CD4-positive, alpha-beta T cell (primary cell): Measurements from ENCODE around the gene NAXE. TPM values are rescaled to one million over a fixed set of nuclear protein-coding genes. Genes with fewer than 3 reads are reported as not detected.

Experiments used
- ATAC-seq: fragments of 200-7000 bp; cut with Tn5 transposase; one replicate; pipeline ENCODE4 v1.10.0; 2022; ENCODE audit warnings: mild to moderate bottlenecking; ENCODE audit not compliant: poor library complexity
- CTCF ChIA-PET: fragments of 350-600 bp; sonication (Branson Sonifier 250); formaldehyde crosslinking; loops from one replicate; lab custom pipeline; 2021; ENCODE audit warnings: antibody characterized with exemption, inconsistent platforms; lab: Charles Lee
- POLR2A ChIA-PET: fragments of 350-600 bp; sonication (Branson Sonifier 250); formaldehyde crosslinking; loops from one replicate; lab custom pipeline; 2021; ENCODE audit warnings: antibody characterized with exemption, inconsistent platforms; lab: Charles Lee
- DNase-seq, 14 experiments: peaks; one replicate each; pipeline ENCODE4 v3.0.0-alpha.2; 2013 to 2020; ENCODE audit warnings: mixed read lengths in 2 of 14
- H3K27ac ChIP-seq, 2 donors: one replicate each; pipeline versions ENCODE4 v1.5.1 to v1.7.0; 2013; ENCODE audit warnings: low read length in 2 of 2, low read depth in 1 of 2, mild to moderate bottlenecking in 1 of 2
- H3K27me3 ChIP-seq, 2 experiments: 1 replicate in 1 of 2; 2 replicates in 1 of 2; pipeline versions ENCODE4 v1.6.1 to v1.7.0; 2013; ENCODE audit warnings: low read length in 2 of 2, control low read depth in 1 of 2, mild to moderate bottlenecking in 1 of 2, moderate library complexity in 1 of 2; ENCODE audit not compliant: insufficient read depth in 2 of 2, control insufficient read depth in 1 of 2
- H3K36me3 ChIP-seq: one replicate; pipeline ENCODE4 v1.6.1; 2013; ENCODE audit warnings: low read length, control low read depth; ENCODE audit not compliant: insufficient read depth
- H3K4me1 ChIP-seq: one replicate; pipeline ENCODE4 v1.6.1; 2013; ENCODE audit warnings: low read length, control low read depth; ENCODE audit not compliant: insufficient read depth
- H3K4me3 ChIP-seq: one replicate; pipeline ENCODE4 v1.5.1; 2013; ENCODE audit warnings: mild to moderate bottlenecking, low read length, moderate library complexity
- H3K9me3 ChIP-seq, 2 experiments: 1 replicate in 1 of 2; 2 replicates in 1 of 2; pipeline versions ENCODE4 v1.6.1 to v1.7.0; 2013; ENCODE audit warnings: low read length in 2 of 2, mild to moderate bottlenecking in 2 of 2, control low read depth in 1 of 2, moderate library complexity in 1 of 2; ENCODE audit not compliant: control insufficient read depth in 1 of 2, insufficient read depth in 1 of 2
- H3K27ac Mint-ChIP-seq: one replicate; pipeline ENCODE4 v1.8.0; 2020; ENCODE audit warnings: mixed read lengths
- H3K27me3 Mint-ChIP-seq: one replicate; pipeline ENCODE4 v1.8.0; 2021; ENCODE audit warnings: mixed read lengths
- H3K36me3 Mint-ChIP-seq: one replicate; pipeline ENCODE4 v1.8.0; 2021; ENCODE audit warnings: low read depth, mixed read lengths
- H3K4me1 Mint-ChIP-seq: one replicate; pipeline ENCODE4 v1.8.0; 2021; ENCODE audit warnings: low read depth, mixed read lengths
- H3K4me3 Mint-ChIP-seq: one replicate; pipeline ENCODE4 v1.8.0; 2020; ENCODE audit warnings: mild to moderate bottlenecking, mixed read lengths
- H3K9me3 Mint-ChIP-seq: one replicate; pipeline ENCODE4 v1.8.0; 2020; ENCODE audit warnings: mixed read lengths
- CTCF ChIP-seq: fragments of 200-600 bp; IDR thresholded peaks from one replicate; pipeline ENCODE4 v1.8.0; 2022; ENCODE audit warnings: antibody characterized with exemption, mild to moderate bottlenecking
- intact Hi-C, 2 experiments: fragments of 100-400 bp; cut with DNase I in 1 of 2; cut with micrococcal nuclease in 1 of 2; formaldehyde crosslinking; loops; one replicate each; pipeline versions ENCODE4 v1.15.1 to v1.9.0; 2023 to 2025; cut with DNase I, micrococcal nuclease
- total RNA-seq, 174 experiments: library from RNA in 2 of 174; stranded (reverse) in 2 of 174; gene quantifications; one replicate each; pipeline ENCODE4 v1.2.3 and lab custom pipeline; 2021 to 2026

The NAXE gene
- total RNA-seq, 2 experiments from 2014 or later = 23.3 to 27.8 TPM

- intact Hi-C loops = no loop called here
- H3K9me3 Mint-ChIP-seq = no peaks in the 10 kb centered on the region
- Histone ChIP-seq H3K9me3 (peaks cover 0 to 9% of the 10 kb centered on the region in 2 experiments), H3K27ac (no peak overlapping the region), H3K4me3 (no peak overlapping the region), H3K4me1 (peaks cover 22% of the 10 kb centered on the region), H3K36me3 (no peaks in the 10 kb centered on the region), H3K27me3 (peaks cover 69 to 71% of the 10 kb centered on the region in 2 experiments)
- CTCF ChIA-PET = no interaction called here
- ATAC-seq (no peak), DNase-seq (no peak)
- H3K4me3 Mint-ChIP-seq = no peak overlapping the region
- POLR2A ChIA-PET = no interaction called here
- no peaks in the 10 kb centered on the region for H3K36me3 Mint-ChIP-seq
- no peak for TF ChIP-seq CTCF
- H3K27me3 Mint-ChIP-seq = peaks cover 84% of the 10 kb centered on the region
- no peak overlapping the region for H3K27ac Mint-ChIP-seq
- H3K4me1 Mint-ChIP-seq = peaks cover 22% of the 10 kb centered on the region
These were observed 46.8 kb downstream of the NAXE start for GRCh38 chr1:156638189-156638985.

DNA sequence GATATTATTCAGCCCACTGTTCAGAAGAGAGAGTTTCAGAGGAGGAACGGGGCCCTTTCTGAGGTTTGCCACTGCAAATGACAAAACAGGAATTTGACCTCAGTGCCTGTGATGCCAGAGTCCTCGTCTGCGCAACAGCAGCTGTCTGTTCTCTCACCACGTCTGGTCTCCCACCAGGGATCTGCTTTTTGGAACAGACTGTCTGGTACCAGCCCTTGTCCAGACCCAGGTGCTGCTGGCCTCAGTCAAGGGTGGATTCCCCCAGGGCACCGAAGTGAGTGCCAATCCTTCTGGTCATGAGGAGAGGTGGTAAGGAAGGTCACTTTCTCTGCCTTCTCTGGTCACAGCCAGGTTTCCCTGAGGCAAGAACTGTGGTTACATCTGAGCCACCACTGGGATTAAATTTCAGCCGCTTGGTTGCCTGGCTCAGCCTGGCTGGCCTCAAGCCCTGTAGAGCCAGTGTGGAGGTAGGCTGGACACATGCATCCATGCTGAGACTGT is 48.1 kb downstream of the NAXE start:
- H3K36me3 ChIP-seq = no peaks in the 10 kb centered on the region
- Mint-ChIP-seq H3K27ac (no peak overlapping the region), H3K27me3 (peaks cover 86% of the 10 kb centered on the region), H3K4me1 (peaks cover 28% of the 10 kb centered on the region), H3K36me3 (no peaks in the 10 kb centered on the region), H3K4me3 (no peak overlapping the region), H3K9me3 (no peaks in the 10 kb centered on the region)
- peaks cover 29% of the 10 kb centered on the region for H3K4me1 ChIP-seq
- ChIA-PET CTCF (no interaction called here), POLR2A (no interaction called here)
- intact Hi-C loops = no loop called here
- TF ChIP-seq CTCF = no peak
- ATAC-seq (no peak), DNase-seq (no peak)
- no peak overlapping the region for H3K27ac ChIP-seq
- H3K9me3 ChIP-seq = peaks cover 0 to 9% of the 10 kb centered on the region in 2 experiments
- peaks cover 72 to 81% of the 10 kb centered on the region in 2 experiments for H3K27me3 ChIP-seq
- no peak overlapping the region for H3K4me3 ChIP-seq

- no peaks in the 10 kb centered on the region for H3K36me3 ChIP-seq
- no peak for TF ChIP-seq CTCF
- H3K36me3 Mint-ChIP-seq = no peaks in the 10 kb centered on the region
- H3K27ac ChIP-seq = no peak overlapping the region
- ATAC-seq (no peak), DNase-seq (no peak)
- peaks cover 28% of the 10 kb centered on the region for H3K4me1 Mint-ChIP-seq
- H3K4me1 ChIP-seq = peaks cover 29% of the 10 kb centered on the region
- peaks cover 88% of the 10 kb centered on the region for H3K27me3 Mint-ChIP-seq
- peak overlapping the region; percentile 11 for H3K4me3 Mint-ChIP-seq
- ChIA-PET CTCF (interaction anchor here (0.7 to 1.1 kb wide), 3 partner anchors 14 to 85 kb away, joined by 3 read pairs; no protein-coding TSS in a partner anchor), POLR2A (interaction anchor here (0.7 to 1.0 kb wide), 2 partner anchors 17 to 302 kb away, joined by 3 read pairs; no protein-coding TSS in a partner anchor)
- intact Hi-C loops = no loop called here
- peaks cover 76 to 84% of the 10 kb centered on the region in 2 experiments for H3K27me3 ChIP-seq
- peaks cover 0 to 12% of the 10 kb centered on the region in 2 experiments for H3K9me3 ChIP-seq
- peak overlapping the region; percentile 19 for H3K4me3 ChIP-seq
- no peaks in the 10 kb centered on the region for H3K9me3 Mint-ChIP-seq
- H3K27ac Mint-ChIP-seq = no peak overlapping the region
These were observed 49.5 kb downstream of the NAXE start for GRCh38 chr1:156640842-156641706.
